DMS153 (cell line): Measurements from ENCODE around the gene GAD2.
"Not testable (repeated sequence)": the region's sequence is repeated elsewhere in the genome, so short reads cannot be mapped to it uniquely, and the experiment has no call there.

ENCODE experiments used
- DNase-seq: peaks from one replicate; lab custom pipeline; 2025; lab: John Stamatoyannopoulos, UW

The GAD2 gene

DNA sequence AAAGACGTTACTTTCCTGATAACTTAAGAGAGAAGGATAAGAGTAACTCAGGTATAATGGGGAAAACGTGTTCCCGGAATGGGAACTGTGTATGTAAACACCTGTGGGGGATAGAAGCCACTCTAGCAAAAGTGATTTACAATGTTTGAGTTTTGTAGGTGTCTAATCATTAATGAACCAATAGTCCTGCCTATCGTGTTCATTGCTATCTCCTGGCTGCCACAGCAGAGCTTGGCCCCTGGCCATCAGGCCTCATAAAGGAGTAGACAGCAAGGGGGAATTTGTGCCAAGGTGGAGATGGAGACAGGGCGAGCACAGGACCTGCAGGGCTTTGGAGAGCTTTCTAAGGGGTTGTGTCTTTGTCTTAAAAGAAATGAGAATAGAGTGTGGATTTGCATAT is 102.1 kb downstream of the GAD2 start:
- peak; percentile 17 for DNase-seq

- no peak for DNase-seq
Measured at GRCh38 chr10:26323219-26323618, 106.6 kb downstream of the GAD2 start.

GRCh38 chr10:26326851-26327250 is 110.3 kb downstream of the GAD2 start:
- DNase-seq = no peak

GRCh38 chr10:26327811-26328210 is 111.2 kb downstream of the GAD2 start:
- no peak for DNase-seq

DNA sequence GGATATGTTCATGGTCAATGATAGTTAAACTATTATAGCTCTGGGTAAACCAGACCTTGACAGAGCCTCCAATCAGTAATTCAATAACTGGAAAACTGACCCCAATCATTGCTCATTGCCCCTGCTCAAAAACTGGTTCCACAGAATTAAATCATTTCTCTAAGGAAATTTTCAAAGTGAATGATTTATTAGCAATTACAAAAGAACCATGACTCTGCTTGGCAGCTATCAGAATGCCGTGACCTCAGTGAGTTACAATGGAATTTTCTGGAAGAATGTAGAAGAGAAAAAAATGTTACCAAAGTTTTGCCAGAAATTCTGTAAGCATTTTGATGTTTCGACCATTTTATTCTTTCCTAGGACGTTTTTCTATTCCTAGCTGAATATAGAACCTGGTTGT is 114.8 kb downstream of the GAD2 start:
- DNase-seq = no peak

DNA sequence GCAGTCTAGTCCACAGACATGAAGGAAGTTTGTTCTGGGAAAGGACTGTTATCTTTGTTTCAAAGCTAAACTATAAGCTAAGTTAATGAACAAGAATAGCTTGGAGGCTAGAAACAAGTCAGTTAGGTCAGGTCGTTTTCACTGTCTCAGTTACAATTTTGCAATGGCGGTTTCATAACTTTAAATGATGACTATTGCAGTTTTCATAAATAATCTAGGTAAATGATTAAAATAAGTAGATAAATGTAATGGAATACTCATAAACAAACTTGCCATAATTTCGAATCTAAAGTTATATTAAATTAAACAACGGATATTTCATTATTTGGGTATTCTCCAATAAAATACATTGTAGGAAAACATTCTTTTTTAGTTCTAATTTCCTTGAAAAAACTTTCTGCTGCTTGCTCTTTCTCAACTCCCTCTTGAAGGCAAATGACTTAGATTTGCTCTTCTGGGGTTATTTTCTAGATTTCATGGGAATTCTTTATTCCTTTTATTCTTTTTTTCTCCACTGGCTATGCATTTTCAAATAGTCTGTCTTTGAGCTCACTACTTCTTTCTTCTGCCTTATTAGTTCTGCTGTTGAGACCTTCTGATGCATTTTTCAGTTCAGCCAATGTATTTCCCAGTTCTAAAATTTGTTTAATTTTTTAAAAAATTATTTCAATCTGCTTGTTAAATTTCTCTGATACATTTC is 117.8 kb downstream of the GAD2 start:
- DNase-seq = no peak

GRCh38 chr10:26334932-26335573 is 118.5 kb downstream of the GAD2 start:
- peak; percentile 26 for DNase-seq

DNA sequence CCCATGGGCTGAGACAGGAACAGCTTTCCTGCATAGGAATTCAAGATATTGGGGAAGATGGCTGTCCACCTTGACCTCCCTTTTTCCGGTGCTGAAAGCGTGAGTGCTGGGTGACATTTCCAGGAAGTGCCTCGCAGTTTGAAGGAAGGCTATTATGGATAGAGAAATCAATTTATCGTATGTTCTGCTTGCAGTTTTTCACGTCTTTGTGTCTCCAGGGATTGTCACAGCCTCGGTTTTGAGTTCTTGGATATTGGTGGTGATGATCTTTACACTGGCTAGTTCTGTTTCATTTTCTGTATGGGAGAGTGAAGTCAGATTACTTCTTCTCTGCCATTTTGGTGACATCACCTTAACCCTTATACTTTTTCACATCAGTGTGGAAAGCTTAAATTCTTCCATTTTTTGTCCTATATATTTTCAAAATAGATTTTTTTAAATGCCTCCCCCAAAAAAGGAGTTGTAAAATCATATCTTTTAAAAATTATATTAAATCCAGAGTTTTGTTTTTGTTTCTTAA is 119.1 kb downstream of the GAD2 start:
- DNase-seq = no peak

DNA sequence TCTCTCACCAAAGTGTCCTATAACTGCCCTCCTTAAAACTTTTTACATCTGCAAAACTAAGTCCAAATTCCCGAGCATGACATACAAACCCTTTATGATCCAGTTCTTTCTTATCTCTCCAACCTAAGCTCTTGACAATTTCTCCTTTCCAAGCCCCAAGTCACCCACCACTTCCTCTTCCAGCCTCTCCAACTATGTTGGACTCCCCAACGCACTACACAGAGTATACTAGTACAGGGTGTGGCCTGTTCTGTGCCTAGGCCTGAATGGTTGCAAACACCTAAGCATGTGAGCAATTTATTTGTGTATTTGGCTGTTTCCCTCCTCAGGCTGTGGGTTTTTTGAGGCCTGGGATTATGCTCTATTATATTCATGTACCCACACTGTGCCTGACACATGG is 120.4 kb downstream of the GAD2 start:
- no peak for DNase-seq

GRCh38 chr10:26341701-26342100 is 125.1 kb downstream of the GAD2 start:
- DNase-seq = no peak

GRCh38 chr10:26348821-26349417 is 132.3 kb downstream of the GAD2 start:
- DNase-seq = not testable (repeated sequence)
